Measurements from ENCODE around the gene MAGI1.

DNA sequence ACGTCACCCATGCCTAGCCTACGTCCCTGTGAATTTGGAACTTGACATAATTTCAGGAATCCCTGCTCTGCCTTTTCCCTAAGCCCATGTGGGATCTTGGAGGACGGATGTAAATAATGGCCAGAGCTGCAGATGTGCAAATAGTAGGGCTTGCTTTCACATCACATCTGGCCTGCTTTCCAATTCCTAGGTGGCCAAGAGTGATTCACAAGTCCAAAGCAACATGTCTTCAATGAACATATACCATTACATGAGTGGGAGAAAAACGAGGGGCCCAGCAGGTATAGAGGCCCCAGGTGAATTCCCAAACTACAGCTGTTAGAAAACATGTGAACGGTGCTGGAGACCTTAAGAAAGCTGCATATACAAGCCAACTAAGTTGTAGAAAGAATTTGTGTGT, 214.6 kb downstream of the MAGI1 start:
- TF ChIP-seq EP300 (IDR thresholded peaks at IDR 0.05; ENCODE audit: borderline replicate concordance in 1 of 2, low read depth in 1 of 2, low read length in 1 of 2) = no peak
- TF ChIP-seq MXI1 (IDR thresholded peaks at IDR 0.05; ENCODE audit: low read depth, low read length) = no peak
- TF ChIP-seq, protein P1, sequence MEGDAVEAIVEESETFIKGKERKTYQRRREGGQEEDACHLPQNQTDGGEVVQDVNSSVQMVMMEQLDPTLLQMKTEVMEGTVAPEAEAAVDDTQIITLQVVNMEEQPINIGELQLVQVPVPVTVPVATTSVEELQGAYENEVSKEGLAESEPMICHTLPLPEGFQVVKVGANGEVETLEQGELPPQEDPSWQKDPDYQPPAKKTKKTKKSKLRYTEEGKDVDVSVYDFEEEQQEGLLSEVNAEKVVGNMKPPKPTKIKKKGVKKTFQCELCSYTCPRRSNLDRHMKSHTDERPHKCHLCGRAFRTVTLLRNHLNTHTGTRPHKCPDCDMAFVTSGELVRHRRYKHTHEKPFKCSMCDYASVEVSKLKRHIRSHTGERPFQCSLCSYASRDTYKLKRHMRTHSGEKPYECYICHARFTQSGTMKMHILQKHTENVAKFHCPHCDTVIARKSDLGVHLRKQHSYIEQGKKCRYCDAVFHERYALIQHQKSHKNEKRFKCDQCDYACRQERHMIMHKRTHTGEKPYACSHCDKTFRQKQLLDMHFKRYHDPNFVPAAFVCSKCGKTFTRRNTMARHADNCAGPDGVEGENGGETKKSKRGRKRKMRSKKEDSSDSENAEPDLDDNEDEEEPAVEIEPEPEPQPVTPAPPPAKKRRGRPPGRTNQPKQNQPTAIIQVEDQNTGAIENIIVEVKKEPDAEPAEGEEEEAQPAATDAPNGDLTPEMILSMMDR (IDR thresholded peaks at IDR 0.05) = no peak
- TF ChIP-seq NRF1 (IDR thresholded peaks at IDR 0.05; ENCODE audit: low read depth, low read length) = no peak
- TF ChIP-seq FOXM1 (IDR thresholded peaks at IDR 0.05; ENCODE audit: low read depth) = no peak
- TF ChIP-seq TAF1 (IDR thresholded peaks at IDR 0.05; ENCODE audit: borderline replicate concordance, low read depth, low read length) = no peak
- TF ChIP-seq, protein P2, sequence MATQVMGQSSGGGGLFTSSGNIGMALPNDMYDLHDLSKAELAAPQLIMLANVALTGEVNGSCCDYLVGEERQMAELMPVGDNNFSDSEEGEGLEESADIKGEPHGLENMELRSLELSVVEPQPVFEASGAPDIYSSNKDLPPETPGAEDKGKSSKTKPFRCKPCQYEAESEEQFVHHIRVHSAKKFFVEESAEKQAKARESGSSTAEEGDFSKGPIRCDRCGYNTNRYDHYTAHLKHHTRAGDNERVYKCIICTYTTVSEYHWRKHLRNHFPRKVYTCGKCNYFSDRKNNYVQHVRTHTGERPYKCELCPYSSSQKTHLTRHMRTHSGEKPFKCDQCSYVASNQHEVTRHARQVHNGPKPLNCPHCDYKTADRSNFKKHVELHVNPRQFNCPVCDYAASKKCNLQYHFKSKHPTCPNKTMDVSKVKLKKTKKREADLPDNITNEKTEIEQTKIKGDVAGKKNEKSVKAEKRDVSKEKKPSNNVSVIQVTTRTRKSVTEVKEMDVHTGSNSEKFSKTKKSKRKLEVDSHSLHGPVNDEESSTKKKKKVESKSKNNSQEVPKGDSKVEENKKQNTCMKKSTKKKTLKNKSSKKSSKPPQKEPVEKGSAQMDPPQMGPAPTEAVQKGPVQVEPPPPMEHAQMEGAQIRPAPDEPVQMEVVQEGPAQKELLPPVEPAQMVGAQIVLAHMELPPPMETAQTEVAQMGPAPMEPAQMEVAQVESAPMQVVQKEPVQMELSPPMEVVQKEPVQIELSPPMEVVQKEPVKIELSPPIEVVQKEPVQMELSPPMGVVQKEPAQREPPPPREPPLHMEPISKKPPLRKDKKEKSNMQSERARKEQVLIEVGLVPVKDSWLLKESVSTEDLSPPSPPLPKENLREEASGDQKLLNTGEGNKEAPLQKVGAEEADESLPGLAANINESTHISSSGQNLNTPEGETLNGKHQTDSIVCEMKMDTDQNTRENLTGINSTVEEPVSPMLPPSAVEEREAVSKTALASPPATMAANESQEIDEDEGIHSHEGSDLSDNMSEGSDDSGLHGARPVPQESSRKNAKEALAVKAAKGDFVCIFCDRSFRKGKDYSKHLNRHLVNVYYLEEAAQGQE (IDR thresholded peaks at IDR 0.05; ENCODE audit: low read depth, low read length) = no peak
- no peak for TF ChIP-seq ELF1 (IDR thresholded peaks at IDR 0.05)
- no peak for TF ChIP-seq JUND (IDR thresholded peaks at IDR 0.05)
- TF ChIP-seq, protein P3, sequence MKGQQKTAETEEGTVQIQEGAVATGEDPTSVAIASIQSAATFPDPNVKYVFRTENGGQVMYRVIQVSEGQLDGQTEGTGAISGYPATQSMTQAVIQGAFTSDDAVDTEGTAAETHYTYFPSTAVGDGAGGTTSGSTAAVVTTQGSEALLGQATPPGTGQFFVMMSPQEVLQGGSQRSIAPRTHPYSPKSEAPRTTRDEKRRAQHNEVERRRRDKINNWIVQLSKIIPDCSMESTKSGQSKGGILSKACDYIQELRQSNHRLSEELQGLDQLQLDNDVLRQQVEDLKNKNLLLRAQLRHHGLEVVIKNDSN (IDR thresholded peaks at IDR 0.05; ENCODE audit: borderline replicate concordance, low read depth) = no peak

Measured in SK-N-SH (cell line).